Gastrocnemius medialis (tissue), 4 donors: ENCODE data around the gene IRF2. TPM values are rescaled to one million over a fixed set of nuclear protein-coding genes. Genes with fewer than 3 reads are reported as not detected.
"Not testable (repeated sequence)": the region's sequence is repeated elsewhere in the genome, so short reads cannot be mapped to it uniquely, and the experiment has no call there.

Source experiments
- ATAC-seq, 2 donors: fragments of 150-250 bp; one replicate each; pipeline ENCODE4 v1.9.1; 2016
- DNase-seq, 2 donors: peaks; one replicate each; pipeline ENCODE4 v3.0.0-alpha.2; 2019
- H3K27ac ChIP-seq, 4 donors: fragments of 200-600 bp; sonication (generic); 1 replicate in 1 of 4; 2 replicates in 3 of 4; pipeline ENCODE4 v1.5.1; 2016 to 2018; ENCODE audit warnings: mild to moderate bottlenecking in 2 of 4, moderate library complexity in 1 of 4
- H3K27me3 ChIP-seq, 3 donors: fragments of 200-600 bp; sonication (generic) in 2 of 3; 1 replicate in 1 of 3; 2 replicates in 2 of 3; pipeline versions ENCODE4 v1.5.1 to v1.6.0; 2016 to 2019; ENCODE audit warnings: mild to moderate bottlenecking in 1 of 3, moderate library complexity in 1 of 3
- H3K36me3 ChIP-seq, 2 donors: fragments of 200-600 bp; sonication (generic) in 1 of 2; one replicate each; pipeline ENCODE4 v1.5.1; 2017 to 2018
- H3K4me1 ChIP-seq, 2 donors: fragments of 200-600 bp; sonication (generic) in 1 of 2; one replicate each; pipeline ENCODE4 v1.5.1; 2016 to 2017; ENCODE audit warnings: mild to moderate bottlenecking in 2 of 2
- H3K4me3 ChIP-seq, 4 donors: fragments of 200-600 bp; sonication (generic) in 3 of 4; 1 replicate in 1 of 4; 2 replicates in 3 of 4; pipeline ENCODE4 v1.5.1; 2016 to 2019; ENCODE audit warnings: mild to moderate bottlenecking in 2 of 4
- H3K9me3 ChIP-seq, 3 donors: fragments of 200-600 bp; sonication (generic) in 2 of 3; 1 replicate in 1 of 3; 2 replicates in 2 of 3; pipeline ENCODE4 v1.5.1; 2016 to 2019
- CTCF ChIP-seq, 5 experiments: fragments of 450-650 bp in 3 of 5; fragments of 200-600 bp in 2 of 5; sonication (generic) in 2 of 5; IDR thresholded peaks in 4 of 5; conservative IDR thresholded peaks in 1 of 5; 1 replicate in 4 of 5; 2 replicates in 1 of 5; pipeline ENCODE4 v1.5.1; 2016 to 2019; ENCODE audit warnings: antibody characterized with exemption in 5 of 5, mild to moderate bottlenecking in 3 of 5, moderate library complexity in 3 of 5
- POLR2A ChIP-seq, 2 donors: fragments of 450-650 bp; IDR thresholded peaks; one replicate each; pipeline ENCODE4 v1.6.1; 2017; ENCODE audit warnings: antibody characterized with exemption in 2 of 2, mild to moderate bottlenecking in 2 of 2, moderate library complexity in 2 of 2
- in situ Hi-C, 4 donors: fragments of 200-750 bp; cut with MboI; loops; one replicate each; pipeline versions ENCODE4 v1.15.0 to v1.8.0; 2017; ENCODE audit warnings: low sequenced_read_pairs in 4 of 4
- intact Hi-C: fragments of 100-400 bp; cut with DNase I; formaldehyde crosslinking; loops from one replicate; pipeline ENCODE4 v1.15.1; 2023; ENCODE audit warnings: low total_unique reads
- total RNA-seq, 4 donors: library from RNA; depleted of rRNA; stranded (reverse); fragments of >200 nt; gene quantifications; one replicate each; pipeline versions ENCODE4 v1.1.0 to v1.2.3, GENCODE V29; 2016

The IRF2 gene
- total RNA-seq, 4 donors from 2014 or later, result 20.9 to 37.1 (median 32.8) TPM

- TF ChIP-seq CTCF (IDR thresholded peaks at IDR 0.05 in 4 of 5, conservative IDR thresholded peaks at IDR 0.05 in 1 of 5), result no peak
- TF ChIP-seq POLR2A (IDR thresholded peaks at IDR 0.05), result no peak
- Histone ChIP-seq H3K27ac (peak overlapping the region; percentile 91 to 97 (median 92)), H3K4me1 (peaks cover 38 to 41% of the 10 kb centered on the region in 2 donors), H3K4me3 (no peak overlapping the region), H3K9me3 (no peaks in the 10 kb centered on the region), H3K36me3 (no peaks in the 10 kb centered on the region), H3K27me3 (no peaks in the 10 kb centered on the region)
- intact Hi-C loops, result loop anchor here (10.0 kb wide), 4 partner anchors 472 to 1192 kb away; partner anchors contain the start of genes ANKRD37, LRP2BP, PDLIM3 and SLC25A4
- ATAC-seq (no peak), DNase-seq (no peak)
- in situ Hi-C loops, result no loop called here
These were observed 132.0 kb downstream of the IRF2 start for GRCh38 chr4:184342167-184342856.

GRCh38 chr4:184339398-184340193 is 134.8 kb downstream of the IRF2 start:
- DNase-seq, H3K27ac ChIP-seq, H3K4me3 ChIP-seq, in situ Hi-C loops, H3K27me3 ChIP-seq, H3K9me3 ChIP-seq, ATAC-seq, H3K36me3 ChIP-seq: not testable (repeated sequence)
- H3K4me1 ChIP-seq, result peaks cover 14% of the 10 kb centered on the region in 2 donors
- intact Hi-C loops, result loop anchor here (10.0 kb wide), 4 partner anchors 475 to 1195 kb away; partner anchors contain the start of genes ANKRD37, LRP2BP, PDLIM3 and SLC25A4

DNA sequence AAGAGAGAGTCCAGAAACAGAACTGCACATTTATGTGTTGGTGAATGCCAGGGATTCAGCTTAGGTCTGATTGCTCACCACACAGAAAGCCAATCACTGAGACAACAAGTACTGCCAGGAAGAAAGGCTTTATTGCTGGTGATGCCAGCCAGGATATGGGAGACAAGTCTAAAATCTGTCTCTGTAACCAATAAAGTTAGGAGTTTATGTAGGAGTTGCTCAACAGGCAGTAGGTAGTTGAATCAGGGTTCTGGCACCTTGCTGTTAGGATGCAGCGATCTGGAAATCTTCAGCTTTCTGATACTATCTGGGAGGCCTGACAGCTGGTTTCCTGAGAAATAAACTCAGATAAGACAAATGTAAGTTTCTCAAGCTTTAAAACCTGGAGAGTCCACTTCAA is 136.4 kb downstream of the IRF2 start:
- peaks cover 0 to under 1% of the 10 kb centered on the region in 2 donors for H3K4me1 ChIP-seq
- ATAC-seq (no peak), DNase-seq (no peak)
- no peak overlapping the region for H3K4me3 ChIP-seq
- TF ChIP-seq POLR2A (IDR thresholded peaks at IDR 0.05) (no peak), CTCF (IDR thresholded peaks at IDR 0.05 in 4 of 5, conservative IDR thresholded peaks at IDR 0.05 in 1 of 5) (no peak)
- no peak overlapping the region for H3K27ac ChIP-seq
- H3K9me3 ChIP-seq, result no peaks in the 10 kb centered on the region
- intact Hi-C loops, result no loop called here
- in situ Hi-C loops, result no loop called here
- no peaks in the 10 kb centered on the region for H3K36me3 ChIP-seq
- H3K27me3 ChIP-seq, result no peaks in the 10 kb centered on the region

Other genes with a start within 250 kb of the IRF2 start
- 10 to 100 TPM; 16.9 to 25.5 (median 20.8) TPM for gene CASP3, start 174.9 kb upstream of the IRF2 start, total RNA-seq
- 10 to 100 TPM in 3 of 4 donors, 1 to 10 TPM in 1; 5.9 to 11.1 (median 10.7) TPM for gene PRIMPOL, start 175.2 kb upstream of the IRF2 start, total RNA-seq